ENCODE measurements around the gene PDE11A.
"Not testable (repeated sequence)": the region's sequence is repeated elsewhere in the genome, so short reads cannot be mapped to it uniquely, and the experiment has no call there.

Gene PDE11A

GRCh38 chr2:178008636-178009289 is 63.8 kb downstream of the PDE11A start:
- DNase-seq, result no peak

GRCh38 chr2:178006710-178007109 is 65.9 kb downstream of the PDE11A start:
- no peak for DNase-seq

- no peak for DNase-seq
These were observed 66.8 kb downstream of the PDE11A start for GRCh38 chr2:178005756-178006155.

GRCh38 chr2:178002038-178002437 is 70.5 kb downstream of the PDE11A start:
- no peak for DNase-seq

- DNase-seq, result no peak
These were observed 73.6 kb downstream of the PDE11A start for GRCh38 chr2:177998996-177999395.

- DNase-seq, result no peak
These were observed 74.6 kb downstream of the PDE11A start for GRCh38 chr2:177998006-177998405.

- DNase-seq, result no peak
These were observed 79.6 kb downstream of the PDE11A start for GRCh38 chr2:177992992-177993391.

- DNase-seq, result no peak
These were observed 83.3 kb downstream of the PDE11A start for GRCh38 chr2:177989029-177989885.

- DNase-seq, result no peak
These were observed 87.8 kb downstream of the PDE11A start for GRCh38 chr2:177984749-177985148.

- no peak for DNase-seq
These were observed 89.3 kb downstream of the PDE11A start for GRCh38 chr2:177983183-177983788.

GRCh38 chr2:177972782-177973181 is 99.8 kb downstream of the PDE11A start:
- no peak for DNase-seq

GRCh38 chr2:177972123-177972522 is 100.5 kb downstream of the PDE11A start:
- DNase-seq, result no peak

- no peak for DNase-seq
These were observed 101.7 kb downstream of the PDE11A start for GRCh38 chr2:177970670-177971454.

GRCh38 chr2:177964892-177965291 is 107.7 kb downstream of the PDE11A start:
- DNase-seq, result no peak

GRCh38 chr2:177952151-177952550 is 120.4 kb downstream of the PDE11A start:
- no peak for DNase-seq

- not testable (repeated sequence) for DNase-seq
These were observed 125.0 kb downstream of the PDE11A start for GRCh38 chr2:177947598-177947997.

- DNase-seq, result not testable (repeated sequence)
These were observed 128.0 kb downstream of the PDE11A start for GRCh38 chr2:177944530-177944929.

GRCh38 chr2:177942731-177943130 is 129.8 kb downstream of the PDE11A start:
- no peak for DNase-seq

GRCh38 chr2:177939211-177939610 is 133.4 kb downstream of the PDE11A start:
- no peak for DNase-seq

- DNase-seq, result no peak
These were observed 141.7 kb downstream of the PDE11A start for GRCh38 chr2:177930916-177931315.

GRCh38 chr2:177929662-177930522 is 142.7 kb downstream of the PDE11A start:
- DNase-seq, result no peak

- no peak for DNase-seq
These were observed 149.3 kb downstream of the PDE11A start for GRCh38 chr2:177923323-177923722.

Data from activated effector memory CD4-positive, alpha-beta T cell treated with Interleukin-2 at 50 U/mL for 16 hours (primary cell).